SU-DHL-6 (cell line): ENCODE data around the gene ORC6.

Experiments used
- H2AFZ ChIP-seq: fragments of 200-600 bp; sonication (generic); 2 replicates; pipeline ENCODE4 v1.6.1; 2014; ENCODE audit warnings: low read depth, mild to moderate bottlenecking, moderate library complexity, mixed read lengths, antibody characterized with exemption, low read length; ENCODE audit not compliant: severe bottlenecking
- H3F3A ChIP-seq: fragments of 200-600 bp; shearing (Covaris generic); 2 replicates; pipeline ENCODE4 v1.6.0; 2016; ENCODE audit warnings: antibody characterized with exemption, mild to moderate bottlenecking; ENCODE audit not compliant: insufficient read depth
- H3K27ac ChIP-seq: fragments of 200-600 bp; sonication (generic); 2 replicates; pipeline ENCODE4 v1.5.1; 2016; ENCODE audit warnings: low read depth, mild to moderate bottlenecking, low read length, moderate library complexity, mixed read lengths
- H3K27me3 ChIP-seq: fragments of 200-600 bp; sonication (generic), shearing (Covaris generic); 2 replicates; pipeline ENCODE4 v1.6.0; 2014; ENCODE audit warnings: mild to moderate bottlenecking, low read length
- H3K36me3 ChIP-seq: fragments of 200-600 bp; sonication (generic); 2 replicates; pipeline ENCODE4 v1.6.1; 2014; ENCODE audit warnings: mild to moderate bottlenecking, low read length, mixed read lengths
- H3K4me2 ChIP-seq: fragments of 300-600, 200-600 bp; shearing (Covaris generic), sonication (generic); 2 replicates; pipeline ENCODE4 v1.6.0; 2014; ENCODE audit warnings: low read length, low read depth, mild to moderate bottlenecking; ENCODE audit not compliant: poor library complexity, severe bottlenecking
- H3K4me3 ChIP-seq: fragments of 200-600 bp; sonication (generic); 2 replicates; pipeline ENCODE4 v1.5.1; 2014; ENCODE audit warnings: antibody characterized with exemption, low read length, mild to moderate bottlenecking, mixed read lengths; ENCODE audit not compliant: insufficient read depth, poor library complexity, severe bottlenecking
- H3K79me2 ChIP-seq: fragments of 200-600 bp; sonication (generic); 2 replicates; pipeline ENCODE4 v1.6.1; 2014; ENCODE audit warnings: mild to moderate bottlenecking, low read length, moderate library complexity; ENCODE audit not compliant: insufficient read depth
- H3K9ac ChIP-seq: fragments of 200-600 bp; sonication (generic); 2 replicates; pipeline ENCODE4 v1.7.0; 2014; ENCODE audit warnings: mild to moderate bottlenecking, low read length
- H3K9me2 ChIP-seq: fragments of 200-600 bp; sonication (generic); replicated peaks from 2 replicates; pipeline ENCODE4 v1.6.1; 2014; ENCODE audit warnings: low read length; ENCODE audit not compliant: insufficient read depth
- H3K9me3 ChIP-seq: fragments of 200-600 bp; sonication (generic); 2 replicates; pipeline ENCODE4 v1.6.1; 2014; ENCODE audit warnings: low read length, mixed read lengths; ENCODE audit not compliant: insufficient read depth
- H4K20me1 ChIP-seq: fragments of 200-600 bp; sonication (generic); 2 replicates; pipeline ENCODE4 v1.6.1; 2014; ENCODE audit warnings: low read depth, mild to moderate bottlenecking, antibody characterized with exemption, low read length, moderate library complexity, mixed read lengths
- CTCF ChIP-seq: fragments of 200-600 bp; sonication (generic); IDR thresholded peaks from one replicate; pipeline ENCODE4 v1.5.1; 2017; ENCODE audit warnings: antibody characterized with exemption, mild to moderate bottlenecking, low read length, moderate library complexity; ENCODE audit not compliant: insufficient read depth, poor library complexity, severe bottlenecking
- EZH2phosphoT487 ChIP-seq: fragments of 200-600 bp; sonication (generic), shearing (Covaris generic); conservative IDR thresholded peaks from 2 replicates; pipeline ENCODE4 v1.6.1; 2018; ENCODE audit warnings: mild to moderate bottlenecking, antibody characterized with exemption, low read length, moderate library complexity, mixed read lengths

The ORC6 gene

GRCh38 chr16:46711106-46712058 lies 21.9 kb downstream of the ORC6 start:
- Histone ChIP-seq H3K4me3 (no peak overlapping the region), H3K4me2 (no peak overlapping the region), H4K20me1 (no peaks in the 10 kb centered on the region), H3K9me2 (no peaks in the 10 kb centered on the region), H3K27ac (no peak overlapping the region), H3K36me3 (no peaks in the 10 kb centered on the region), H3K79me2 (no peaks in the 10 kb centered on the region), H3K9ac (no peak overlapping the region), H3K9me3 (no peaks in the 10 kb centered on the region), H3F3A (no peaks in the 10 kb centered on the region), H3K27me3 (no peaks in the 10 kb centered on the region), H2AFZ (no peak overlapping the region)
- no peak for TF ChIP-seq EZH2phosphoT487
- TF ChIP-seq CTCF = no peak

GRCh38 chr16:46712911-46713310 lies 23.5 kb downstream of the ORC6 start:
- Histone ChIP-seq H4K20me1 (no peaks in the 10 kb centered on the region), H3F3A (no peaks in the 10 kb centered on the region), H3K9me3 (no peaks in the 10 kb centered on the region), H3K4me3 (no peak overlapping the region), H3K36me3 (no peaks in the 10 kb centered on the region), H3K9me2 (no peaks in the 10 kb centered on the region), H3K9ac (no peak overlapping the region), H3K27me3 (no peaks in the 10 kb centered on the region), H3K27ac (no peak overlapping the region), H2AFZ (no peak overlapping the region), H3K79me2 (no peaks in the 10 kb centered on the region), H3K4me2 (no peak overlapping the region)
- no peak for TF ChIP-seq EZH2phosphoT487
- no peak for TF ChIP-seq CTCF

- Histone ChIP-seq H3K27me3 (no peaks in the 10 kb centered on the region), H3K79me2 (no peaks in the 10 kb centered on the region), H2AFZ (no peak overlapping the region), H3K4me3 (no peak overlapping the region), H3K4me2 (no peak overlapping the region), H3K9me2 (no peaks in the 10 kb centered on the region), H3F3A (no peaks in the 10 kb centered on the region), H4K20me1 (no peaks in the 10 kb centered on the region), H3K27ac (no peak overlapping the region), H3K9ac (no peak overlapping the region), H3K9me3 (no peaks in the 10 kb centered on the region), H3K36me3 (no peaks in the 10 kb centered on the region)
- TF ChIP-seq EZH2phosphoT487 = no peak
- TF ChIP-seq CTCF = no peak
Observed at GRCh38 chr16:46713634-46714033, 24.2 kb downstream of the ORC6 start.
